HG03066 (cell line): Measurements from ENCODE around the gene GULP1.
A peak's percentile ranks its signal among the peaks of the same experiment; 100 is the strongest.
"Not testable (repeated sequence)": the region's sequence is repeated elsewhere in the genome, so short reads cannot be mapped to it uniquely, and the experiment has no call there.

Experiments used
- ATAC-seq: cut with Tn5 transposase; IDR thresholded peaks from one replicate; pipeline ENCODE4 v1.9.1; 2021; ENCODE audit warnings: low read depth; ENCODE audit not compliant: unreplicated experiment

The GULP1 gene

GRCh38 chr2:188518381-188518780, 226.7 kb downstream of the GULP1 start:
- no peak for ATAC-seq

DNA sequence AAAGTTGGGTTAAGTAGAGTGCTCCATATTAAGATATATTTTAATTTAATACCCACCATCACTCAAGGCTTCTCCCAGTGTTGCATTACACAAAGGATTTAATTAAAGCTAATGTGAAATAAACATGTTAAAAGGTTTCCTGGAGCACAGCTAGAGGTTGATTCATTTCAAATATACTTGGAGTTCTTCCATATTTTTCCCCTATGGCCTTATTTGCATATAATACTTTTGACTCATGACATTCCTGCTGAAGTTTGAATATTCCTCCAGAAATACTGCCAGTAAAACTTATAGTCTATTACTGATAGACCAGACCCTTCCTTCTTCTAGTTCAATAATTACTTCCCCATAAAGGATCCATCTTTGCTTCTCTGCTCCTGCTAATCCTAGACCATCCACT, 227.5 kb downstream of the GULP1 start:
- no peak for ATAC-seq

GRCh38 chr2:188522517-188522916, 230.8 kb downstream of the GULP1 start:
- ATAC-seq, result no peak

DNA sequence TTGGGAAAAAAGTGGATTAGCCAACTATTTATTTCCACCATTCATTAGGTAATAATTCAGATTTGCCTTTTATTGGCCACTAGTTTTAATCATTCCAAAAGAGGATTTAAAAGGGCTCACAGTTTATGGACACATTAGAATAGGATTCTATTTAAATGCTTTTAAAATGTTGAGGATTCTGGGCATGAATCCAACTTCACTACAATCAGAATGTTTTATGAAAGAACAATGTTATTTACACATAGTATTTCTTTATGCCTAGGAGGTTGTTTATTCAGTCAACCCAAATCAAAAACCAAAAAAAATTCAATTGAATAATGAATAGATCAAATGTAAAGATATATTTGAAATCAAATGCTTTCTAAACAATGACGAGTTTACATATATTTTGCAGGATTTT, 232.2 kb downstream of the GULP1 start:
- no peak for ATAC-seq

DNA sequence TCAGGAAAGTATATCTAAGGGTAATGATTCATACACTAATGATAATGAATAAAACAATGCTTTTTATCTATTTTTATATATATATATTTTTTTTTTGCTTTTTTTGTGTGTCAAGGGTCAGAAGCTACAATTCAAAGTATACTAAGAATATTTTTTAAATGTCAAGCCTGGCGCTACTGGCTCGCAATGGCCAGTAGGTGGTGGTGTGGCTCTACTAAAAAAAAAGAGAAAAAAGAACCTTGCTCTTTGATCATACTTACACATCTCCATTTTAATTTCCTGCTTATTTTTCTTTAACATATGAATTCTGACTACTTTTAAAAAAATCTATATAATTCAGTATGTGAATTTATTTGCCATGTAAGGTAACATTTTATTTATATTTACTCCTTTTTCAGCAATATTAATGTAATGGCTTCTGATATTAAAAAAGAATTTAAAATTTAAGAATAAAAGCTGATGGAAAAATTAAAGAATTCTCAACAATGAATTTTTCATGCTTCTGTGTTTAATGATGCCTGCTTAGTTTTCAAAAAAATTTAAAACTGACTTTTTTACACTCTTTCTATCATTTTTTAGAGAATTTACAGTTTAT, 232.9 kb downstream of the GULP1 start:
- peak; percentile 85 for ATAC-seq

DNA sequence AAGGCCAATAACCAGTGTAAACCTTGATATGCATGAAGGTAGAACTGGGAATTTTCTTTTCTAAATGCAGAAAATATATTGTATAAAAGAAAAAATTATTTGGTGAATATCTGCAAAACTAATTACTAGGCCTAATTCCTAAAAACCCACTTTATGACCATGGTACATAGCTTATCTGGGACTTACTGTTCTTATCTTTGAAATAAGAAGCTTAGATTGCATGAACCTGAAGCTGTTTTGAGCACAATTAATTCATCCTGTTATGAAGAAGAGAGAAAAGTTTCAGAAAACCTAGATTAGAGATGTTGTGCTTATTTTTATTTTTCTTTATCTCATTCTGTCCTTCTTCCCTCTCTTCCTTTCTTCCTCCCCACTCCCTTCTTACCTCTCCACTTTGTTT, 235.0 kb downstream of the GULP1 start:
- ATAC-seq, result no peak

DNA sequence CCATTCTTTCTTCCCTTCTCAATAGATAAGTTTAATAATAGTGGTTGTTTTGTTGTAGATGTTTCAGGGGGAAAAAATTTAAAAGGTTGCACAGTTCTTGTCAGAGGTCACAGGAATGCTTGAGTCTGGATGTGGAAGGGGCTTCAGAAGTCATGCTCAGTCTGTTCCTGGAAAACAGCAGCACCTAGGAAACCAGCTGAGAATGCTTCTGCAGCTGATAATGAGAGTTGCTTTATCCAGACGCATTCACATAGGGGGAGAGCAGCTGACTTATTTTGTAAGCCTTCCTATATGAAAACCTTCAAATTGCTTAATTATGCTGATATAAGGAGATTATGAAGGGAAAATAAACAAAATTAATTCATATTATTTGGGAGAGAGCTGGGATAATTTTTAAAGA, 235.5 kb downstream of the GULP1 start:
- ATAC-seq, result no peak

- no peak for ATAC-seq
Observed at GRCh38 chr2:188527581-188527993, 235.9 kb downstream of the GULP1 start.

GRCh38 chr2:188529710-188530109, 238.0 kb downstream of the GULP1 start:
- ATAC-seq, result no peak

GRCh38 chr2:188534875-188535274, 243.2 kb downstream of the GULP1 start:
- no peak for ATAC-seq

DNA sequence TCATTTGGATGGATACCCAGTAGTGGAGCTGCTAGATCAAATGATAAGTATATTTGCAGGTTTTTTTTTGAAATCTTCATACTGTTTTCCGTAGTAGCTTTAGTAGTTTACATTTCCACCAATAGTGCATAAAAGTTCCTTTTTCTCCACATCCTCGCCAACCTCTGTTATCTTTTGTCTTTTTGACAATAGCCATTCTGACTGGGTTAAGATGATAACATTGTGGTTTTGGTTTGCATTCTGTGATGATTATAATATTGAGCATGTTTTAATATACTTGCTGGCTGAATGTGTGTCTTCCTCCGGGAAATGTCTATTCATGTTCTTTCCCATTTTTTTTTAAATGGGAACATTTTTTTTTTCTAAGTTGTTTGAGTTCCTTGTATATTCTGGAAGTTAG, 260.0 kb downstream of the GULP1 start:
- ATAC-seq, result no peak

GRCh38 chr2:188557081-188557480, 265.4 kb downstream of the GULP1 start:
- no peak for ATAC-seq

DNA sequence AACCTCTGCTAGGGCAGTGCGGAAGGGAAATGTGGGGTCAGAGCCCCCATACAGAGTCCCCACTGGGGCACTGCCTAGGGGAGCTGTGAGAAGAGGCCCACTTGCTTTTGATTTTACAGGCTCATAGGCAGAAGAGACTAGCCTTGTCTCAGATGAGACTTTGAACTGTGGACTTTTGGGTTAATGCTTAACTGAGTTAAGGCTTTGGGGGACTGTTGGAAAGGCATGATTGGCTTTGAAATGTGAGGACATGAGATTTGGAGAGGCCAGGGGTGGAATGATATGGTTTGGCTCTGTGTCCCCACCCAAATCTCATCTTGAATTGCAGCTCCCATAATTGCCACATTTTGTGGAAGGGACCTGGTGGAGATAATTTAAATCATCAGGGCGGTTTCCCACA, 267.8 kb downstream of the GULP1 start:
- ATAC-seq, result not testable (repeated sequence)

DNA sequence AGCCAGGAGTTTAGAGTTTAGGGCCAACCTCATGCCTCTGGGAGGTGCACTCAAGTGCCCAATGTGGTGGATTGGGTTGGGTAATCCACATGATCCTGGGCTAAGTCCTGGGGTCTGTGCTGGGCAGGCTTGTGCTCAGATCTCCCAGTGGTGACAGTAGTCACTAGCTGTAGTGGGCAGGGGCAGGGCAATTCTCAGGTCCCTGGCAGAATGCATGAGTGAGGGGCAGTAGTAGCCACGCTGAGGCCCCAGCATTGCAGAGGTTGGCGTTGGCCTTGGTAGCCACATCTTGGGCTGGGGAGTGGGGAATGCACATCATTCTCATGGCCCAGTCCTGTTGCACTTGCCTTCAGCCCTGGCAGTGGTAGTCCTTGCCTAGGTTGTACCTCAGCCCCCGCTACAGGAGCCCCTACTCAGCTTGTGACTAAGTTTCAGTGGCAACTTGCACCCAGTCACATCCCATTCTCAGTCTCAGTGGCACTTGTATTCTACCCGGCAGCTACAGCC, 269.9 kb downstream of the GULP1 start:
- no peak for ATAC-seq

DNA sequence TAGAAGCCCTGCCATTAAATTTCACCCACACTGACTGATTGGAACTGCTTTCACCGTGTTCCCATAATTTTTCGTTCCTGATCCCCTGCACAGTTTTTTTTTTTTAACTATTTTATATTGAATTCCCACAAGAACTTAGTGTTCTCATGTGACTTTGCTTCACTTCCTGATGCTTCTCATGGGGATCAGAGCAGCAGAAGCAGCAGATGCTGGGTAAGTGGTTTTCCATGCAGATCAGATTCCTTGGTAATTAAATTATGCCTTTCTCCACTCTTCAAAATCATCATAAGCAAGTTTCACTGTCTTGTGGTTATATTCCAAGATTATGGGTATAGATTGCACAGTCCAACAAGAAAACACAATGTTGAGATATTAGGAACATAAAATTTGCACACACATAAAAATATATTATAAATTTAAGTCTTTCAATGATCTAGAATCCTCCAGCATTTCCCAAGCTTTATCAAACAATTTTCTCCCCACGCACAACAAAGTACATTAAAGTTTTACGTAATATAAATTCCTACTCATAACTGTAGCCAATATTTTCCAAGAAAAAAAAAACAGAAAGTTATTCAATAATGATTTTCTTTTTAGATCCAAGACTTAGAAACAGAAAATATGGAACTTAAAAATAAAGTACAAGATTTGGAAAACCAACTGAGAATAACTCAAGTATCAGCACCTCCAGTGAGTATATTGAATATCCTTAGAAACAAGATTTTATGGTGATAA, 277.9 kb downstream of the GULP1 start:
- no peak for ATAC-seq

- no peak for ATAC-seq
Observed at GRCh38 chr2:188570370-188570769, 278.7 kb downstream of the GULP1 start.

DNA sequence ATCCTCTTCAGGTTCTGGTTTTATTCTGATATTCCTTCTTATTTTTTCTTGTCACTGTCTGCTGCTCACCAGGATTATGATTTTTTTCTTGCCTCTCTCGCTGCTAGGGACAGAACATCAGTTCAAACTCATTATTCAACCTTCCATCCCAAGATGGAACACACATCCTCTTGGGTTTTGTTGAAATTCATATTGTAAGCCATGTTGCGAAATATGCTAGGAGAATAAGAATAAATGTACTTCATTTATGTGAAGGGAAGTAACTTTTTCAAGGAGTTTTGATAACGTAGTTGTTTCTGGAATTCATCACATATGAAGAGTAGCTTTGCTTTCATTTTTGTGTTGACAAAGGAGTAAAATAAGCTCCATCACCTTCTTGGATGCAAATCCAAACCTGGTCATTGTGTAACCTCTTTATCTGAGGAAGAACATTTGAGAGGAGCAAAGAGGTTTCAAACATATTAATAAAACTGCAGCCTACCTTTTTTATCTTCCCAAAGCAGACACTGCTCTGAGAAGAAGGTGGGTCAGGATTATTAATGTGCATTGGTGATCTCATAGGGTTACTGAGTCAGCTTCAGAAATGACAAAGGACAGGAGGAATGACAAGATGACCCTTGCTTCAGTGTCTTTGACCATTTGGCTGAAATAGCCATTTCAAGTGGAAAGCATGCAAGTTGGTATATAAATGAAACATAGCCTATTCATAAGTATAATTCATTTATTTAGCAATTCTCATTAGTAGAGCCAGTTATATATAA, 280.0 kb downstream of the GULP1 start:
- no peak for ATAC-seq

GRCh38 chr2:188572592-188572991, 280.9 kb downstream of the GULP1 start:
- no peak for ATAC-seq

DNA sequence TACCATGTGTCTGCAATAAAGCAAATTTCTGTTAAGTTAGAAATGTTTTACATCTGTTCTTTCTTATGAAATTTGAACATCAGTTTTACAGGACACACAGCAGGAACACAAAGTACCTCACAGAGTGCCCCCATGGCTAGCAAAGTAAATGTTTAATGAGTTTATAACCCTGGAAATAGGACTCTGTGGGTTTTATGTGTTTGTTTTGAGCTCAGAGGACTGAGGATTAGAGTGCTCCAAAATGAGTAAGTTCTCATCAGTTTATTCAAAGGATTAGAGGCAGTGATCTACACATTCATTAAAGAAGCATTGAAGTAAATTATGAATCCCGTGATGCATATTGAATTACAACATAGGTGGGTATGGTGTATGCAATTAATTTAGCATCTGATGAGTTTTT, 281.8 kb downstream of the GULP1 start:
- no peak for ATAC-seq

GRCh38 chr2:188576006-188576405, 284.3 kb downstream of the GULP1 start:
- ATAC-seq, result no peak

DNA sequence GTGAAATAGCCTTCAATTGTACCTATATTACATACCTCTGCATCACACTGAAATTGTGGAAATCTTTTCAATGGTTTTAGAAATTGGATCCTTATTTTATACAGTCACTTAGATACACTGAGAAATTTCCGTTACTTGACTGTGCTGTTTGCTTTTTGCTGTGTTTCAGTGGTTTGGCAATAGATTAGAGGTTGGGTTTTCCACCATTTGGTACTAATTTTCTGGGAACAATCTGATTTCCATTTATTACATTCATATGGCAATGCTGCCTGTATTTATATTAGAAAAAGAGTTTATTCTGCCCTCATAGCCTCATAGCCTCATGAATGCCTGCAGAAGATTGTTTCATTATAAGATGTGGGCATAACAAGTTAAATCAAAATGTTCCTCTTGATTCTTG, 285.0 kb downstream of the GULP1 start:
- ATAC-seq, result no peak

- ATAC-seq, result no peak
Observed at GRCh38 chr2:188577231-188577630, 285.6 kb downstream of the GULP1 start.
